PC-9 (cell line): ENCODE measurements around the gene NRXN2. TPM values are rescaled to one million over a fixed set of nuclear protein-coding genes. Genes with fewer than 3 reads are reported as not detected.

ENCODE experiments used
- BruUV-seq: library from RNA; stranded (reverse); fragments of 400-500 nt; replicated peaks from 2 replicates; lab custom pipeline; 2021; lab: Mats Ljungman, UMichigan
- CTCF ChIA-PET: fragments of 300-600 bp; sonication (Branson Sonifier 250); formaldehyde crosslinking; loops from one replicate; lab custom pipeline; 2022; ENCODE audit warnings: antibody characterized with exemption; lab: Charles Lee
- POLR2A ChIA-PET: fragments of 300-600 bp; sonication (Branson Sonifier 250); formaldehyde crosslinking; loops from one replicate; lab custom pipeline; 2022; ENCODE audit warnings: antibody characterized with exemption; ENCODE audit not compliant: unreplicated experiment; lab: Charles Lee
- DNase-seq, 2 experiments: peaks; one replicate each; pipeline versions ENCODE4 v3.0.0 to v3.0.0-alpha.2; 2015 to 2022; ENCODE audit warnings: mixed read lengths in 1 of 2
- H2AFZ ChIP-seq: fragments of 200-600 bp; sonication (generic); 2 replicates; pipeline ENCODE4 v1.8.1; 2017; ENCODE audit warnings: antibody characterized with exemption
- H3F3A ChIP-seq: fragments of 200-600 bp; sonication (generic); 2 replicates; pipeline ENCODE4 v1.8.1; 2017; ENCODE audit warnings: antibody characterized with exemption, mild to moderate bottlenecking, low read depth; ENCODE audit not compliant: insufficient read depth
- H3K27ac ChIP-seq: fragments of 200-600 bp; sonication (generic); 2 replicates; pipeline ENCODE4 v1.6.1; 2016; ENCODE audit warnings: mixed run types
- H3K27me3 ChIP-seq: fragments of 200-600 bp; sonication (generic); 2 replicates; pipeline ENCODE4 v1.6.1; 2016; ENCODE audit warnings: low read depth, mixed run types; ENCODE audit not compliant: insufficient read depth
- H3K36me3 ChIP-seq: fragments of 200-600 bp; sonication (generic); 2 replicates; pipeline ENCODE4 v1.6.1; 2016; ENCODE audit warnings: low read depth, mixed run types
- H3K4me1 ChIP-seq: fragments of 200-600 bp; sonication (generic); replicated peaks from 2 replicates; pipeline ENCODE4 v1.6.1; 2016; ENCODE audit warnings: mixed run types; ENCODE audit not compliant: insufficient read depth
- H3K4me2 ChIP-seq: fragments of 200-600 bp; sonication (generic); 2 replicates; pipeline ENCODE4 v1.6.1; 2017; ENCODE audit warnings: mixed run types
- H3K4me3 ChIP-seq: fragments of 200-600 bp; sonication (generic); 2 replicates; pipeline ENCODE4 v1.6.1; 2016; ENCODE audit warnings: mixed run types
- H3K79me2 ChIP-seq: fragments of 200-600 bp; sonication (generic); 2 replicates; pipeline ENCODE4 v1.6.1; 2017; ENCODE audit warnings: low read depth, mixed run types
- H3K9me2 ChIP-seq: fragments of 200-600 bp; sonication (generic); 2 replicates; pipeline ENCODE4 v1.8.1; 2017; ENCODE audit warnings: mild to moderate bottlenecking; ENCODE audit not compliant: insufficient read depth
- H3K9me3 ChIP-seq: fragments of 200-600 bp; sonication (generic); 2 replicates; pipeline ENCODE4 v1.8.1; 2016; ENCODE audit warnings: low read depth; ENCODE audit not compliant: insufficient read depth
- H4K20me1 ChIP-seq: fragments of 200-600 bp; sonication (generic); 2 replicates; pipeline ENCODE4 v1.8.1; 2017; ENCODE audit not compliant: insufficient read depth
- CTCF ChIP-seq: fragments of 200-600 bp; sonication (generic); conservative IDR thresholded peaks from 2 replicates; pipeline ENCODE4 v1.6.1; 2017; ENCODE audit warnings: mixed run types, antibody characterized with exemption, mild to moderate bottlenecking, moderate library complexity
- EZH2 ChIP-seq: fragments of 200-600 bp; sonication (generic); IDR thresholded peaks from 2 replicates; pipeline ENCODE4 v1.8.0; 2017; ENCODE audit warnings: antibody characterized with exemption, low read depth
- intact Hi-C: fragments of 100-400 bp; cut with micrococcal nuclease; formaldehyde crosslinking; loops from one replicate; pipeline ENCODE4 v1.10.0; 2022; ENCODE audit not compliant: unreplicated experiment
- total RNA-seq: library from RNA; stranded (reverse); gene quantifications from 2 replicates; pipeline ENCODE4 v1.2.3, GENCODE V29; 2021

Gene NRXN2
- total RNA-seq, 1 experiment from 2014 or later = not detected

- no peak overlapping the region for H2AFZ ChIP-seq
- ChIA-PET POLR2A (no interaction called here), CTCF (no interaction called here)
- BruUV-seq = no TSS peak
- no peaks in the 10 kb centered on the region for H4K20me1 ChIP-seq
- H3K36me3 ChIP-seq = no peaks in the 10 kb centered on the region
- DNase-seq = no peak
- H3K9me3 ChIP-seq = no peaks in the 10 kb centered on the region
- intact Hi-C loops = no loop called here
- H3F3A ChIP-seq = no peaks in the 10 kb centered on the region
- no peak overlapping the region for H3K4me2 ChIP-seq
- H3K27ac ChIP-seq = no peak overlapping the region
- TF ChIP-seq CTCF (no peak), EZH2 (no peak)
- H3K4me1 ChIP-seq = no peaks in the 10 kb centered on the region
- no peak overlapping the region for H3K4me3 ChIP-seq
- peaks cover 8% of the 10 kb centered on the region; the same call in 1 of the 2 replicates for H3K27me3 ChIP-seq
- H3K9me2 ChIP-seq = no peaks in the 10 kb centered on the region
- H3K79me2 ChIP-seq = no peaks in the 10 kb centered on the region
Measured at GRCh38 chr11:64620381-64620971, 102.5 kb downstream of the NRXN2 start.

GRCh38 chr11:64619811-64620380, 103.1 kb downstream of the NRXN2 start:
- Histone ChIP-seq H3K9me2 (no peaks in the 10 kb centered on the region), H4K20me1 (no peaks in the 10 kb centered on the region), H2AFZ (no peak overlapping the region), H3F3A (no peaks in the 10 kb centered on the region), H3K9me3 (no peaks in the 10 kb centered on the region), H3K27ac (no peak overlapping the region), H3K79me2 (no peaks in the 10 kb centered on the region), H3K36me3 (no peaks in the 10 kb centered on the region), H3K27me3 (peaks cover 7% of the 10 kb centered on the region), H3K4me2 (no peak overlapping the region), H3K4me3 (no peak overlapping the region), H3K4me1 (no peaks in the 10 kb centered on the region)
- CTCF ChIA-PET = no interaction called here
- DNase-seq = no peak
- POLR2A ChIA-PET = no interaction called here
- intact Hi-C loops = no loop called here
- no TSS peak for BruUV-seq
- no peak for TF ChIP-seq CTCF
- no peak for TF ChIP-seq EZH2

GRCh38 chr11:64619196-64619595, 103.8 kb downstream of the NRXN2 start:
- TF ChIP-seq CTCF = no peak
- ChIA-PET CTCF (no interaction called here), POLR2A (no interaction called here)
- H3K27ac ChIP-seq = no peak overlapping the region
- peaks cover 11% of the 10 kb centered on the region for H3K27me3 ChIP-seq
- no peak overlapping the region for H3K4me3 ChIP-seq
- H4K20me1 ChIP-seq = no peaks in the 10 kb centered on the region
- no peaks in the 10 kb centered on the region for H3F3A ChIP-seq
- no peak overlapping the region for H2AFZ ChIP-seq
- no TSS peak for BruUV-seq
- no peaks in the 10 kb centered on the region for H3K4me1 ChIP-seq
- no peaks in the 10 kb centered on the region for H3K9me2 ChIP-seq
- no peak overlapping the region for H3K4me2 ChIP-seq
- no peaks in the 10 kb centered on the region for H3K79me2 ChIP-seq
- no peaks in the 10 kb centered on the region for H3K36me3 ChIP-seq
- no peak for DNase-seq
- intact Hi-C loops = no loop called here
- H3K9me3 ChIP-seq = no peaks in the 10 kb centered on the region
